HG02870 (cell line): Measurements from ENCODE around the gene GALR3.

Source experiments
- ATAC-seq: cut with Tn5 transposase; IDR thresholded peaks from one replicate; pipeline ENCODE4 v1.9.1; 2021; ENCODE audit warnings: mild to moderate bottlenecking, moderate library complexity; ENCODE audit not compliant: unreplicated experiment

GALR3 gene

GRCh38 chr22:37802310-37803194 lies 20.6 kb upstream of the GALR3 start:
- no peak for ATAC-seq

GRCh38 chr22:37803195-37803638 lies 20.0 kb upstream of the GALR3 start:
- no peak for ATAC-seq

DNA sequence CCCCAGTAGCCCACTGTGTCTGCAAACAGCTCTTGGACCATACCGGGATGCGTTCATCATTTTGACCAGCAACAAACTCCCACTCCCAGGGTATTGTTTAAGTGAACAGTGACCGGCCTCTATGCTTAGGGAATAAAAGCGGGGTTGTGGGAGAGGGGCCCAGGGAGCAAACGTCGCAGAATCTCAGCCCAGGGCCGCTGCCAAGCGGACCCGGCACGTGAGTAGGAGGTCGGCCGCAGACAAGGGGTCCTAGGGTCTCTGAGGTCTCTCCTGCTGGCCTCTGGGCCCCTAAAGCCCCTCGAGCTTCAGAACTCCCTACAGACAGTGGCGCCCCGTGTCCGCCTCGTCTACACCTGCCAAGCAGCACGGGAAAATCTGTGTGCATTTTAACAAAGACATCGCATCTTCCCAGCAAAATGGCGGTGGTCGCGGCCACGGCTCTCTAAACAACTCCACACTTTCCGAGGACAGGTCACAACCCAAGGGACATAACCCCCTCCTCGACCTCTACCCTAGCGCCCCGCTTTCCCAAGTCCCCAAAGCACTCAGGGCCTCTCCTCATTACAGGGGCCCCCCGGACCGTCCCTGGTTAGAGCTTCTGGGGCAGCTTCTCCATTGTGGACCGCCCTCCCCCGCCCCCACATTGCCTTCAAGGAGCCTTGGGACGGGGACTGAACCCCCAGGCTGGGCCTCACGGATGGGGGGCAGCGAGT lies 19.4 kb upstream of the GALR3 start:
- no peak for ATAC-seq

DNA sequence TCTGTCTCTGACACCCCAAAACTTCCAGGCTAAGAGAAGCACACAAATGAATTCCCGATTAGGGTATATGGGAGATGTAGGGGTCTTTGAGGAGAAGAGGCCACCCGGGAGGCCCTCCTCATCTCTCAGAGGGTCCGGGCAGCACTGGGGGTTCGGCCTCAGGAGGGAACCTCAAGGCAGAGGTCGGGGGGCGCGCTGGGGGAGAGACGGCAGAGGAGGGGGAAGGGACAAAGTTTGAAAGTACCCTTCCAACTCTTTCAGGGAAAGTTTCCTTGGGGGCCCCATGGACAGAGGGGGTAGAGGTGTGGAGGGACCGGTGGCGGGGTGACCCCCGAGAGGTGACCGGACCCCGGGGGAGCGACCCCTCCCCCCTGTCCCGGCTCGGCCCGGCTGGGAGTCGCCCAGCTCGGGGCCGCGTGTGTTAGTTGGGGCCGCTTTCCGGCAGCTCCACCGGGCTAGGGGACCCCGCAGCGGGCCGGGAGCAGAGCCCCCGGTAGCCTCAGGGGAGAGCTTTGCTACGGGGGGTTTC lies 18.8 kb upstream of the GALR3 start:
- ATAC-seq = no peak

DNA sequence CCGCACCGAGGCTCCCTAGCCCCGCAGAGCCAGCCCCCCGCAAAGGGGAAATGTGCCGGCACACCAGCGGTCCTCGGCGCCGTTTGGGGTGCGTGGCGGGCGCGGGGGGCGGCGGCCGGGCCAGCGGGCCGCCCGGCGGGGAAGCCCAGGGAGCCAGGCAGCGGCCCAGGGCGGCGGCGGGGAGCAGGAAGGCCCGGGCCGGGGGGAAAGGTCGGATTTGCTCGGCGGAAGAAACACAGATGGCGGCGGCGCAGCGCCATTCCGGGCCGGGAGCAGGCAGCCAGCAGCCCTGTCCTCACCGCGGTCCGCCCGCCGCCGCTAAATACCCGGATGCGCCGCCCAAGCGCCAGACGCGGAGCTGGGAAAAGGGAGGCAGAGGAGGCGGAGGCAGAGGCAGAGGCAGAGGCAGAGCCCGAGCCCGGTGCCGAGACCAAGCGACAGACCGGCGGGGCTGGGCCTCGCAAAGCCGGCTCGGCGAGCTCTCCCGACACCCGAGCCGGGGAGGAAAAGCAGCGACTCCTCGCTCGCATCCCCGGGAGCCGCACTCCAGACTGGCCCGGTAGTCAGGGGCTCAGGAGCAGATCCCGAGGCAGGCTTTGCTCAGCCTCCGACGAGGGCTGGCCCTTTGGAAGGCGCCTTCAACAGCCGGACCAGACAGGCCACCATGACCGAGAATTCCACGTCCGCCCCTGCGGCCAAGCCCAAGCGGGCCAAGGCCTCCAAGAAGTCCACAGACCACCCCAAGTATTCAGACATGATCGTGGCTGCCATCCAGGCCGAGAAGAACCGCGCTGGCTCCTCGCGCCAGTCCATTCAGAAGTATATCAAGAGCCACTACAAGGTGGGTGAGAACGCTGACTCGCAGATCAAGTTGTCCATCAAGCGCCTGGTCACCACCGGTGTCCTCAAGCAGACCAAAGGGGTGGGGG lies 18.0 kb upstream of the GALR3 start:
- no peak for ATAC-seq

GRCh38 chr22:37805810-37806277 lies 17.3 kb upstream of the GALR3 start:
- ATAC-seq = no peak

GRCh38 chr22:37806409-37807333 lies 16.5 kb upstream of the GALR3 start:
- no peak for ATAC-seq

DNA sequence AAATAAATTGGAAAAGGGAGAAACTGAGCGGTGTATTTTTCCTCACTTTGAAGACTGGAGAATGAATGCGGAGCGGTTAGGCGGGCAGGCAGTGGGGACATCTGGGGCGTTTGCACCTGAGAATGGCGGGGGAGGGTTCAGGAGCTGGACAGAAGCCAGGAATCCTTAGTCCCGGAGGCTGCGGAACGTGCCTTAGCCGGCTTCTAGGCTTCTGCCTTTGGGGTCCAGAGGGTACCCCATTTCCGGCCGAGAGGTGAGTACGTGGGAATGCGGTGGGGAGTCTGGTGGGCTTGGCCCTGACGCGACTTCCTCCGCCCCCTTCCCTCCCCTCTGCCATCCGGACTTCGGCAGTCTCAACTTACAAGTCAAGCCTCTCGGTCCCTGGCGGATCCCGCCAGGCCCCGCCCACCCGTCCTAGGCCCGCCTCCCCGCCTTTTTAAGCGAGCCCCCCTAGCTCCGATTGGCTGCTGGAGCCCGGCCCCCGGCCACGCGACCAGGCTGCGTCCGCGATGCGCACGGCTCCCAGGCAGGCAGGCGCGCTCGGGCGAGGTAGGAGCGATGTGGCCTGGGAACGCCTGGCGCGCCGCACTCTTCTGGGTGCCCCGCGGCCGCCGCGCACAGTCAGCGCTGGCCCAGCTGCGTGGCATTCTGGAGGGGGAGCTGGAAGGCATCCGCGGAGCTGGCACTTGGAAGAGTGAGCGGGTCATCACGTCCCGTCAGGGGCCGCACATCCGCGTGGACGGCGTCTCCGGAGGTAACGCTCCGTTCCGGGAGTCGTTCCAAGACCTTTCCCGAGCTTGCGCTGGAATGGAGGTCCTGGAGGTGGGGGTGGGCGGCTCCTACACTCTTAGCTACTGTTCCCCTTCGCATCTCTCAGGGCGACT lies 15.5 kb upstream of the GALR3 start, which contains the start of gene GCAT:
Gene GCAT (plus strand): TSS at position 525 of the 884 bp plus-strand sequence. CDS start 34 bp downstream, at position 559.
- ATAC-seq = peak; percentile 73

GRCh38 chr22:37808294-37808657 lies 14.9 kb upstream of the GALR3 start:
- ATAC-seq = no peak

DNA sequence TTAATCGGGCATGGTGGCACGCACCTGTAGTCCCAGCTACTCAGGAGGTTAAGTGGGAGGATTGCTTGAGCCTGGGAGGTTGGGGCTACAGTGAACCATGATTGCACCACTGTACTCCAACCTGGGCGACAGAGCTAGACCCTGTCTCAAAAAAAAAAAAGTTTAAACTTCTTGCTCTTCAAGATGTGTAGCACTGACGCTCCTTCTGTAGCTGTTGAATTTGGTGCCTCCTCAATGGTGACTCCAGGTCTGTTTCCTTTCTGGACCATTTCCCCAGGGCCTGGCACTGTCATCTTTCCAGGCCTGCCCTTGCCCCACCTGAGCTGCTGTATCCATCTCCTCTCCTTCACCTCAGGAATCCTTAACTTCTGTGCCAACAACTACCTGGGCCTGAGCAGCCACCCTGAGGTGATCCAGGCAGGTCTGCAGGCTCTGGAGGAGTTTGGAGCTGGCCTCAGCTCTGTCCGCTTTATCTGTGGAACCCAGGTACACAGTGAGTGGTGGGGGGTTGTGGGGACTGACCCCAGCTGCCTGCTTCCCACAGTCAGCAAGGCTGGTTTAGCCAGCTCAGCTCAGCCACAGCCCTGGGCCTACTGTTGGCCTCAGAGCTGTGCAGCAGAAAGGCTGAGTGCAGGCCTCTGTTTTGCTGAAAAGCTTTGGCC lies 13.4 kb upstream of the GALR3 start:
- no peak for ATAC-seq

- ATAC-seq = no peak
Measured at GRCh38 chr22:37811867-37812266, 11.3 kb upstream of the GALR3 start.

DNA sequence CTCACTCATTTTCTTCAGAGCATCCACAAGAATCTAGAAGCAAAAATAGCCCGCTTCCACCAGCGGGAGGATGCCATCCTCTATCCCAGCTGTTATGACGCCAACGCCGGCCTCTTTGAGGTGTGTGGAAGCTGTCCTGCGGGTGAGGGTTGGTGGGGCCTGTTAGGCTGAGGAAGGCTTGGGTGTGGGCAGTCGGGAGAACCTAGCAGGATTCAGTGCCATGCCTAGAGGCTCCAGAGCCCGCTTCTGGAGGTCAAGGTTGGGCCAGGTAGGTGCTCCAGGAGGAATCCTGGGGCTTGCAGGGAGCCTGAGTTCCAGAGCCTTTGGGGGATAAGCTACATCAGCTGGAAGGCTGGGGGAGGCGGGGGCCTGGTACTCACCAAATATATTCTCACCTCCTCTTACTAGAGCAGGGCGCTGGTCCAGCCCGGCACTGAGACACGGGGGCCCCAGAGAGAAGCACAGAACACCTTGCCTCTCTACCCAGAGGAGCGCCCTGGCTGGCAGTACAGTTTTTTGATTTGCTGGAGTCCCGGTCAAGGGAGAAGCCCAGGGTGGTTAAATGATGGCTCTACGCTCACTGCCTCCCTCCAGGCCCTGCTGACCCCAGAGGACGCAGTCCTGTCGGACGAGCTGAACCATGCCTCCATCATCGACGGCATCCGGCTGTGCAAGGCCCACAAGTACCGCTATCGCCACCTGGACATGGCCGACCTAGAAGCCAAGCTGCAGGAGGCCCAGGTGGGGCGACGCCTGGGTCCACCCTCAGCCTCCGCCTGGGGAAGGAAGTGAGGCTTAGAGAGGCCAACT lies 10.1 kb upstream of the GALR3 start:
- ATAC-seq = no peak

- ATAC-seq = no peak
Measured at GRCh38 chr22:37815593-37815992, 7.6 kb upstream of the GALR3 start.

- no peak for ATAC-seq
Measured at GRCh38 chr22:37816543-37817180, 6.5 kb upstream of the GALR3 start.

GRCh38 chr22:37817705-37818408 lies 5.3 kb upstream of the GALR3 start:
- ATAC-seq = no peak
